IMR-90 (cell line): Measurements from ENCODE around the gene CPA5. TPM values are rescaled to one million over a fixed set of nuclear protein-coding genes. Genes with fewer than 3 reads are reported as not detected.

ENCODE experiments used
- ATAC-seq: fragments of 200-7000 bp; cut with Tn5 transposase; 2 replicates; pipeline ENCODE4 v1.9.1; 2020; ENCODE audit warnings: low read depth, mild to moderate bottlenecking, moderate library complexity
- BruUV-seq: library from RNA; stranded (reverse); fragments of 400-500 nt; replicated peaks from 2 replicates; lab custom pipeline; 2021; lab: Mats Ljungman, UMichigan
- CTCF ChIA-PET: fragments of 300-600 bp; formaldehyde crosslinking; extraction: SDS; loops from one replicate; lab custom pipeline; 2021; ENCODE audit warnings: antibody characterized with exemption; lab: Yijun Ruan, JAX
- POLR2A ChIA-PET: fragments of 300-600 bp; sonication (Branson Sonifier 250); formaldehyde crosslinking; loops from one replicate; lab custom pipeline; 2022; ENCODE audit warnings: antibody characterized with exemption; ENCODE audit not compliant: unreplicated experiment; lab: Charles Lee
- DNase-seq: peaks from one replicate; pipeline ENCODE4 v3.0.0; 2013
- H2AFZ ChIP-seq: replicated peaks from 2 replicates; pipeline ENCODE3; 2013; ENCODE audit warnings: low read length, mild to moderate bottlenecking; ENCODE audit not compliant: poor library complexity
- H2AK5ac ChIP-seq: 2 replicates; pipeline ENCODE4 v1.6.1; 2013; ENCODE audit warnings: low read depth, low read length, inconsistent platforms
- H2AK9ac ChIP-seq: replicated peaks from 2 replicates; pipeline ENCODE3; 2013; ENCODE audit warnings: mild to moderate bottlenecking, low read depth, low read length, moderate library complexity; ENCODE audit not compliant: poor library complexity
- H2BK120ac ChIP-seq: 2 replicates; pipeline ENCODE4 v1.6.1; 2013; ENCODE audit warnings: low read depth, low read length, inconsistent platforms
- H2BK15ac ChIP-seq: 3 replicates; pipeline ENCODE4 v1.6.1; 2013; ENCODE audit warnings: low read depth, low read length, inconsistent platforms
- H2BK20ac ChIP-seq: 2 replicates; pipeline ENCODE4 v1.6.1; 2013; ENCODE audit warnings: low read depth, mild to moderate bottlenecking, inconsistent platforms, low read length, moderate library complexity
- H2BK5ac ChIP-seq: 2 replicates; pipeline ENCODE4 v1.6.1; 2013; ENCODE audit warnings: mild to moderate bottlenecking, low read depth, low read length, inconsistent platforms; ENCODE audit not compliant: poor library complexity, severe bottlenecking
- H3K14ac ChIP-seq: replicated peaks from 2 replicates; pipeline ENCODE4 v1.6.1; 2013; ENCODE audit warnings: low read depth, low read length, inconsistent platforms
- H3K18ac ChIP-seq: 2 replicates; pipeline ENCODE4 v1.6.1; 2013; ENCODE audit warnings: low read depth, low read length, control low read depth
- H3K23ac ChIP-seq: 2 replicates; pipeline ENCODE4 v1.6.1; 2013; ENCODE audit warnings: low read depth, low read length, inconsistent platforms
- H3K27ac ChIP-seq: 2 replicates; pipeline ENCODE4 v1.5.1; 2013; ENCODE audit warnings: mild to moderate bottlenecking, control low read depth, low read length; ENCODE audit not compliant: insufficient read depth
- H3K27me3 ChIP-seq: 2 replicates; pipeline ENCODE4 v1.6.1; 2013; ENCODE audit warnings: low read length; ENCODE audit not compliant: control insufficient read depth, insufficient read depth
- H3K36me3 ChIP-seq: 2 replicates; pipeline ENCODE4 v1.6.1; 2013; ENCODE audit warnings: low read length, mixed read lengths; ENCODE audit not compliant: control insufficient read depth, insufficient read depth
- H3K4ac ChIP-seq: 2 replicates; pipeline ENCODE4 v1.6.1; 2013; ENCODE audit warnings: low read depth, low read length, inconsistent platforms
- H3K4me1 ChIP-seq: 2 replicates; pipeline ENCODE4 v1.6.1; 2013; ENCODE audit warnings: low read length, mixed read lengths; ENCODE audit not compliant: control insufficient read depth, insufficient read depth
- H3K4me2 ChIP-seq: 2 replicates; pipeline ENCODE4 v1.6.1; 2013; ENCODE audit warnings: low read depth, mild to moderate bottlenecking, control low read depth, low read length, moderate library complexity
- H3K4me3 ChIP-seq: 2 replicates; pipeline ENCODE4 v1.5.1; 2013; ENCODE audit warnings: low read depth, mild to moderate bottlenecking, control low read depth, low read length, moderate library complexity; ENCODE audit not compliant: insufficient read depth
- H3K56ac ChIP-seq: 2 replicates; pipeline ENCODE4 v1.6.1; 2013; ENCODE audit warnings: low read length, inconsistent platforms; ENCODE audit not compliant: insufficient read depth; ENCODE audit errors: extremely low read depth
- H3K79me1 ChIP-seq, 2 experiments: 2 replicates each; pipeline ENCODE4 v1.6.1; 2013; ENCODE audit warnings: low read length in 2 of 2, inconsistent platforms in 1 of 2, low read depth in 1 of 2
- H3K9ac ChIP-seq: 2 replicates; pipeline ENCODE4 v1.6.1; 2013; ENCODE audit warnings: low read depth, low read length, control low read depth
- H3K9me1 ChIP-seq: 2 replicates; pipeline ENCODE4 v1.6.1; 2013; ENCODE audit warnings: low read length, inconsistent platforms; ENCODE audit not compliant: insufficient read depth
- H3K9me3 ChIP-seq: 2 replicates; pipeline ENCODE4 v1.6.1; 2013; ENCODE audit warnings: low read length; ENCODE audit not compliant: control insufficient read depth, insufficient read depth
- H4K20me1 ChIP-seq: 2 replicates; pipeline ENCODE4 v1.6.1; 2013; ENCODE audit warnings: low read length, inconsistent platforms; ENCODE audit not compliant: insufficient read depth
- H4K5ac ChIP-seq: 2 replicates; pipeline ENCODE4 v1.6.1; 2013; ENCODE audit warnings: mild to moderate bottlenecking, low read depth, low read length, control low read depth
- H4K8ac ChIP-seq, 2 experiments: 2 replicates each; pipeline ENCODE4 v1.6.1; 2013; ENCODE audit warnings: low read depth in 2 of 2, low read length in 2 of 2, control low read depth in 1 of 2, inconsistent platforms in 1 of 2
- H4K91ac ChIP-seq: 2 replicates; pipeline ENCODE4 v1.6.1; 2013; ENCODE audit warnings: low read depth, low read length, inconsistent platforms; ENCODE audit not compliant: insufficient read depth
- CEBPB ChIP-seq: IDR thresholded peaks from 2 replicates; pipeline ENCODE4 v1.6.1; 2012; ENCODE audit warnings: low read depth, low read length, improper control_type of control experiment
- CHD1 ChIP-seq: IDR thresholded peaks from 2 replicates; pipeline ENCODE4 v1.6.1; 2012; ENCODE audit warnings: low read depth, low read length, improper control_type of control experiment
- CTCF ChIP-seq: conservative IDR thresholded peaks from 2 replicates; pipeline ENCODE4 v1.5.1; 2012; ENCODE audit warnings: mild to moderate bottlenecking, low read depth, low read length, improper control_type of control experiment
- ELK1 ChIP-seq: fragments of 150-350 bp; IDR thresholded peaks from 2 replicates; pipeline ENCODE4 v1.6.1; 2016; ENCODE audit warnings: low read depth, mild to moderate bottlenecking, low read length, moderate library complexity, borderline replicate concordance
- FOS ChIP-seq: fragments of 150-350 bp; IDR thresholded peaks from 2 replicates; pipeline ENCODE4 v1.6.1; 2016; ENCODE audit warnings: low read depth, low read length
- MAFK ChIP-seq: IDR thresholded peaks from 2 replicates; pipeline ENCODE4 v1.6.1; 2012; ENCODE audit warnings: low read depth, low read length, improper control_type of control experiment
- MAZ ChIP-seq: IDR thresholded peaks from 2 replicates; pipeline ENCODE4 v1.6.1; 2012; ENCODE audit warnings: low read depth, mild to moderate bottlenecking, low read length, improper control_type of control experiment, moderate library complexity, borderline replicate concordance
- MXI1 ChIP-seq: IDR thresholded peaks from 2 replicates; pipeline ENCODE4 v1.6.1; 2012; ENCODE audit warnings: low read depth, mild to moderate bottlenecking, low read length, moderate library complexity, borderline replicate concordance
- NFE2L2 ChIP-seq: fragments of 150-350 bp; IDR thresholded peaks from 2 replicates; pipeline ENCODE4 v1.6.1; 2016; ENCODE audit warnings: low read depth, mild to moderate bottlenecking, low read length
- POLR2A ChIP-seq: IDR thresholded peaks from 2 replicates; pipeline ENCODE4 v1.6.1; 2012; ENCODE audit warnings: mild to moderate bottlenecking, low read depth, low read length
- RAD21 ChIP-seq: IDR thresholded peaks from 2 replicates; pipeline ENCODE4 v1.6.1; 2012; ENCODE audit warnings: low read length, improper control_type of control experiment
- RCOR1 ChIP-seq: IDR thresholded peaks from 2 replicates; pipeline ENCODE4 v1.6.1; 2012; ENCODE audit warnings: mild to moderate bottlenecking, low read length, improper control_type of control experiment; ENCODE audit not compliant: insufficient replicate concordance
- RFX5 ChIP-seq: IDR thresholded peaks from 2 replicates; pipeline ENCODE4 v1.8.0; 2012; ENCODE audit warnings: low read depth, mild to moderate bottlenecking, low read length, moderate library complexity
- SMC3 ChIP-seq: fragments of 150-350 bp; IDR thresholded peaks from 2 replicates; pipeline ENCODE4 v1.6.1; 2016; ENCODE audit warnings: low read depth, mild to moderate bottlenecking, antibody characterized with exemption, low read length, moderate library complexity
- USF2 ChIP-seq: fragments of 150-350 bp; IDR thresholded peaks from 2 replicates; pipeline ENCODE4 v1.6.1; 2017; ENCODE audit warnings: mild to moderate bottlenecking, antibody characterized with exemption, low read length, low read depth
- WGBS, 2 experiments: methylation state at CpG; one replicate each; pipeline versions ENCODE4 v1.1.5 to v1.1.7; 2013; ENCODE audit warnings: missing lambda C conversion rate in 2 of 2; ENCODE audit not compliant: insufficient read length in 1 of 2; ENCODE audit errors: extremely low coverage in 2 of 2; 5-methylcytosine and 5-hydroxymethylcytosine counted together
- dilution Hi-C: fragments of 300-500 bp; cut with HindIII; formaldehyde crosslinking; loops from one replicate; pipeline ENCODE4 v1.14.3; 2018; ENCODE audit warnings: low sequenced_read_pairs; ENCODE audit not compliant: unreplicated experiment
- in situ Hi-C: fragments of 300-500 bp; cut with MboI; formaldehyde crosslinking; loops from 3 replicates; pipeline ENCODE4 v1.14.3; 2019; ENCODE audit warnings: low sequenced_read_pairs, inconsistent platforms, mixed read lengths
- intact Hi-C: fragments of 100-400 bp; cut with micrococcal nuclease; formaldehyde crosslinking; loops from 2 replicates; pipeline ENCODE4 v1.10.0; 2022
- polyA plus RNA-seq, 3 experiments: library from polyadenylated mRNA; depleted of rRNA; stranded (reverse); fragments of >200 nt; gene quantifications; 2 replicates each; pipeline ENCODE4 v1.2.3, GENCODE V29; 2012; ENCODE audit warnings: low replicate concordance in 1 of 3
- total RNA-seq: library from RNA; depleted of rRNA; stranded (reverse); fragments of >200 nt; gene quantifications from 2 replicates; pipeline ENCODE4 v1.2.3, GENCODE V29; 2012

The CPA5 gene
- total and polyA plus RNA-seq, 2 of the 4 experiments (the other 2 are of a cell fraction): under 0.01 to 0.86 TPM

- H2AK9ac ChIP-seq: no peak overlapping the region
- no peak overlapping the region for H3K27ac ChIP-seq
- dilution Hi-C loops (no loop called here), in situ Hi-C loops (no loop called here), intact Hi-C loops (no loop called here)
- no peak for DNase-seq
- H2AFZ ChIP-seq: no peak overlapping the region
- no peak overlapping the region for H3K14ac ChIP-seq
- no peak overlapping the region for H3K4me2 ChIP-seq
- H3K9ac ChIP-seq: no peak overlapping the region
- no peak overlapping the region for H2BK120ac ChIP-seq
- no peak for ATAC-seq
- H4K5ac ChIP-seq: no peak overlapping the region
- H3K18ac ChIP-seq: no peak overlapping the region
- CTCF ChIA-PET: interaction anchor here (0.6 kb wide), 1 partner anchor 449 kb away, joined by 3 read pairs; no protein-coding TSS in a partner anchor
- H3K9me3 ChIP-seq: no peaks in the 10 kb centered on the region
- H3K56ac ChIP-seq: no peak overlapping the region
- H3K79me1 ChIP-seq: peaks cover 1 to 3% of the 10 kb centered on the region in 2 experiments; a peak in 2 of 4 replicates
- no peak overlapping the region for H3K4me3 ChIP-seq
- no TSS peak for BruUV-seq
- H3K9me1 ChIP-seq: peaks cover 7% of the 10 kb centered on the region
- POLR2A ChIA-PET: no interaction called here
- no peaks in the 10 kb centered on the region for H4K20me1 ChIP-seq
- H2BK20ac ChIP-seq: peak overlapping the region; percentile 6; the same call in 1 of the 2 replicates
- H4K91ac ChIP-seq: no peak overlapping the region
- no peaks in the 10 kb centered on the region for H3K27me3 ChIP-seq
- H3K36me3 ChIP-seq: peaks cover 2% of the 10 kb centered on the region; the same call in 1 of the 2 replicates
- H3K4me1 ChIP-seq: peaks cover 5% of the 10 kb centered on the region
- H2AK5ac ChIP-seq: no peak overlapping the region
- H3K4ac ChIP-seq: no peak overlapping the region
- no peak overlapping the region for H4K8ac ChIP-seq
- H2BK15ac ChIP-seq: no peak overlapping the region
- H3K23ac ChIP-seq: no peak overlapping the region
- WGBS, 2 experiments: 100% methylated on average over 2 of the region's 5 CpGs; no CpG with 5 or more reads in 1 of the 2 experiments
- no peak overlapping the region for H2BK5ac ChIP-seq
- TF ChIP-seq RCOR1 (no peak), USF2 (no peak), MAZ (no peak), MXI1 (no peak), POLR2A (no peak), FOS (no peak), RAD21 (no peak), SMC3 (no peak), RFX5 (no peak), MAFK (no peak), ELK1 (no peak), CTCF (no peak), CEBPB (no peak), NFE2L2 (no peak), CHD1 (no peak)
Measured at GRCh38 chr7:130298544-130299326, 45.9 kb upstream of the CPA5 start.
